Measurements from ENCODE around the gene PSD4. TPM values are rescaled to one million over a fixed set of nuclear protein-coding genes. Genes with fewer than 3 reads are reported as not detected.

Gene PSD4
- total and polyA plus RNA-seq, 10 of the 15 experiments (the other 5 are each of a cell fraction or from before 2014, with no cell fraction given), result 0.68 to 114 (median 35.1) TPM

- TF ChIP-seq, protein P1, sequence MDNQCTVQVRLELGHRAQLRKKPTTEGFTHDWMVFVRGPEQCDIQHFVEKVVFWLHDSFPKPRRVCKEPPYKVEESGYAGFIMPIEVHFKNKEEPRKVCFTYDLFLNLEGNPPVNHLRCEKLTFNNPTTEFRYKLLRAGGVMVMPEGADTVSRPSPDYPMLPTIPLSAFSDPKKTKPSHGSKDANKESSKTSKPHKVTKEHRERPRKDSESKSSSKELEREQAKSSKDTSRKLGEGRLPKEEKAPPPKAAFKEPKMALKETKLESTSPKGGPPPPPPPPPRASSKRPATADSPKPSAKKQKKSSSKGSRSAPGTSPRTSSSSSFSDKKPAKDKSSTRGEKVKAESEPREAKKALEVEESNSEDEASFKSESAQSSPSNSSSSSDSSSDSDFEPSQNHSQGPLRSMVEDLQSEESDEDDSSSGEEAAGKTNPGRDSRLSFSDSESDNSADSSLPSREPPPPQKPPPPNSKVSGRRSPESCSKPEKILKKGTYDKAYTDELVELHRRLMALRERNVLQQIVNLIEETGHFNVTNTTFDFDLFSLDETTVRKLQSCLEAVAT (IDR thresholded peaks at IDR 0.05), result peak; percentile 90
- TF ChIP-seq IRF5 (IDR thresholded peaks at IDR 0.05; ENCODE audit: borderline replicate concordance), result no peak
- TF ChIP-seq E2F8 (IDR thresholded peaks at IDR 0.05; ENCODE audit: low read depth, partially characterized antibody), result no peak
- TF ChIP-seq SMAD1 (IDR thresholded peaks at IDR 0.05; ENCODE audit: low read depth, partially characterized antibody), result peak; percentile 47
- peak; percentile 70 for TF ChIP-seq MEF2B (IDR thresholded peaks at IDR 0.05; ENCODE audit: partially characterized antibody, poor library complexity, severe bottlenecking)
- TF ChIP-seq BMI1 (IDR thresholded peaks at IDR 0.05; ENCODE audit: borderline replicate concordance), result no peak
- no peak for TF ChIP-seq ZBTB11 (CRISPR knock-in tag; IDR thresholded peaks at IDR 0.05)
- no peak for TF ChIP-seq BRCA1 (IDR thresholded peaks at IDR 0.05; ENCODE audit: low read depth, low read length)
- TF ChIP-seq ESRRA (IDR thresholded peaks at IDR 0.05; ENCODE audit: low read length), result no peak
- peak; percentile 79; the same call in 1 of the 2 replicates for TF ChIP-seq GABPA (IDR thresholded peaks at IDR 0.05; ENCODE audit: low read depth)
- TF ChIP-seq FOXM1 (IDR thresholded peaks at IDR 0.05; ENCODE audit: low read depth, low read length), result no peak
- no peak for TF ChIP-seq SKIL (IDR thresholded peaks at IDR 0.05; ENCODE audit: low read depth, poor library complexity, severe bottlenecking)
- TF ChIP-seq ZNF207 (IDR thresholded peaks at IDR 0.05; ENCODE audit: borderline replicate concordance), result no peak
- TF ChIP-seq FOS (IDR thresholded peaks at IDR 0.05; ENCODE audit: borderline replicate concordance, extremely low read depth, insufficient read length), result no peak
- TF ChIP-seq PKNOX1 (IDR thresholded peaks at IDR 0.05), result no peak
Measured at GRCh38 chr2:113173542-113174375, at the start of gene PSD4 (continued).

Data from GM12878 (cell line).